ENCODE data around the gene OSGIN1. TPM values are rescaled to one million over a fixed set of nuclear protein-coding genes. Genes with fewer than 3 reads are reported as not detected.

OSGIN1 gene
- total RNA-seq, 1 donor from 2014 or later: 0.31 TPM

- DNase-seq (ENCODE audit: low spot score): no peak
- TF ChIP-seq CTCF (IDR thresholded peaks at IDR 0.05; ENCODE audit: unreplicated experiment): no peak
- H3K4me3 Mint-ChIP-seq (ENCODE audit: unreplicated experiment): no peak overlapping the region
- H3K27ac Mint-ChIP-seq (ENCODE audit: unreplicated experiment): no peak overlapping the region
- no peaks in the 10 kb centered on the region for H3K9me3 Mint-ChIP-seq (ENCODE audit: unreplicated experiment)
- H3K4me1 Mint-ChIP-seq (ENCODE audit: unreplicated experiment): no peaks in the 10 kb centered on the region
- H3K36me3 Mint-ChIP-seq (ENCODE audit: low read depth, unreplicated experiment): no peaks in the 10 kb centered on the region
- peaks cover 10% of the 10 kb centered on the region for H3K27me3 Mint-ChIP-seq (ENCODE audit: unreplicated experiment)
These were observed 1.5 kb upstream of the OSGIN1 start for GRCh38 chr16:83951544-83951943.

DNA sequence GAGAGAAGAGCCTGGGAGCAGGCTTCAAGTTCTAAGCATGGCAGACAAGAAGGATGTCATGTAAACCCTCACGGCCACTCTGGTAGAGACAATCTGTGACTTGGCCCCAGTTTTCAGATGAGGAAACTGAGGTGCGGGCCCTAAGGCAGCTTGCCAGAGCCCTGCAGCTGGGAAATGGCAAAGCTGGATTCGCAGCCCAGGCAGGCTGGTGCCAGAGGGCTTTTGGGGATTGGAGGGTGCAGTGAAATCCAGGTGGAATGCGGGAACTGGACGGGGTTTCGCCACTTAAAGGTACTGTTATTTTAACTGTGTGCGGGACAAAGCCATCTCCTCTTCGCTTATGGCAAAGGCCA is 477 bp upstream of the OSGIN1 start:
- DNase-seq (ENCODE audit: low spot score): no peak
- H3K4me1 Mint-ChIP-seq (ENCODE audit: unreplicated experiment): no peaks in the 10 kb centered on the region
- H3K27ac Mint-ChIP-seq (ENCODE audit: unreplicated experiment): no peak overlapping the region
- TF ChIP-seq CTCF (IDR thresholded peaks at IDR 0.05; ENCODE audit: unreplicated experiment): no peak
- H3K36me3 Mint-ChIP-seq (ENCODE audit: low read depth, unreplicated experiment): no peaks in the 10 kb centered on the region
- no peaks in the 10 kb centered on the region for H3K9me3 Mint-ChIP-seq (ENCODE audit: unreplicated experiment)
- peaks cover 13% of the 10 kb centered on the region for H3K27me3 Mint-ChIP-seq (ENCODE audit: unreplicated experiment)
- no peak overlapping the region for H3K4me3 Mint-ChIP-seq (ENCODE audit: unreplicated experiment)

DNA sequence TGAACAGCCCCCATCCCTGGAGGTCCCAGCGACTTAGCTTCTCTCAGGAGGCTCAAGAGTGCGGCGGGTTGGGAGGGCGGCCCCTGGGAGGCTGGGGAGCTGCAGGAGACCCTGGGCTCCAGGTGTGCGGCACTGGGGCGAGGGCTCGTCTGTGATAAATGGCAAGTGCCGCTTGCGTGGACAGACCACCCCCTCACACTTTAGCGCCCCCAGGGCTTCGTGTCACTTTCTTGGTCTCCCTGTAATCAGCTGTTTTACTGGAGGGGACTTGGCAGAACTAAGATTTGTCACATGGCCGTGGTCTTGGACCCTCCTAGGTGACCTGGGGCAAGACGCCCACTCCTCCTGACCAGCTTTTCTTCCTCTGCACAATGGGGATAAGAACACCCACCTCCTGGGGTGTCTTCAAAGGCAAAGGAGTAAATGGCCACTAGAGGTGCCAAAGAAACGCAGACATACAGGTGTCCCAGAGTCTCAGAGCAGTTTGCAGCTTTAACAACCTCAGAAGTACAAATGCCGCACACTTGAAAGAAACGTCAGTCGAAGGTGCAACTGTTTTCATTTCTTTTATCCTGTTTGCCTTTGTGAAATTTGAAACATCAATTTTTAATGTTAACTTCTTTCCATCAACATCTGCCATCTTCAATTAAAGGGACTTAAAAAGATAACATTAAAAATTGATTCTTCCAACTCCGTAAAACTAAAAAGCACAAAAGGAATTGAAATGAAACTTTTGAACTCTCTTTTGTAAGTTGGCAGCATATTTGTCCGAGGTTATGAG is 946 bp downstream of the OSGIN1 start:
- no peaks in the 10 kb centered on the region for H3K9me3 Mint-ChIP-seq (ENCODE audit: unreplicated experiment)
- H3K36me3 Mint-ChIP-seq (ENCODE audit: low read depth, unreplicated experiment): no peaks in the 10 kb centered on the region
- no peak for DNase-seq (ENCODE audit: low spot score)
- H3K27me3 Mint-ChIP-seq (ENCODE audit: unreplicated experiment): peaks cover 13% of the 10 kb centered on the region
- H3K27ac Mint-ChIP-seq (ENCODE audit: unreplicated experiment): peak overlapping the region; percentile 18
- no peaks in the 10 kb centered on the region for H3K4me1 Mint-ChIP-seq (ENCODE audit: unreplicated experiment)
- peak; percentile 23 for TF ChIP-seq CTCF (IDR thresholded peaks at IDR 0.05; ENCODE audit: unreplicated experiment)
- H3K4me3 Mint-ChIP-seq (ENCODE audit: unreplicated experiment): no peak overlapping the region

DNA sequence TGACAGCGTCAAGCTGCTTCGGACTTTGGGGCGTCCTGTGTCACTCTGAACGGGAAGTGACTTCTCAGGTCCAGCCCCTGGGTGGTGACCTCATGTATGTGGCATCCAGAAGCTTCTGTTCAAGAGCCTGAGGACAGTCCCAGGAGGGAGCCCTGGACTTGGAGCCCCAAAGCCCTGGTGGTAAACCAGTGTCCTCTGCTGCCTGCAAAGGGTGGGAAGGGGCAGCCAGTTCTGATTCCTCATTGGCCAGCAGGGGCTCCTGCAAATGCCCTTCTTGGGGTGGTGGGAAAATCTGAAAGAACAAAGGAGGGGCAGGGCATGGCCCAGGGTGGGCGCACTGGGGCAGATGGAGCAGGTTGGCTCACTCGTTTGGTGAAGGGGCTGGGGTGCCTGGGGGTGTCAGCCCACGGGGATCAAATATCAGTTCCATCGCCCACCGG is 1.6 kb downstream of the OSGIN1 start:
- TF ChIP-seq CTCF (IDR thresholded peaks at IDR 0.05; ENCODE audit: unreplicated experiment): peak; percentile 14

More for the DNA sequence above, 1.6 kb downstream of the OSGIN1 start:
- Mint-ChIP-seq H3K27ac (ENCODE audit: unreplicated experiment) (peak overlapping the region; percentile 18), H3K27me3 (ENCODE audit: unreplicated experiment) (peaks cover 10% of the 10 kb centered on the region), H3K4me3 (ENCODE audit: unreplicated experiment) (no peak overlapping the region), H3K9me3 (ENCODE audit: unreplicated experiment) (no peaks in the 10 kb centered on the region), H3K4me1 (ENCODE audit: unreplicated experiment) (no peaks in the 10 kb centered on the region), H3K36me3 (ENCODE audit: low read depth, unreplicated experiment) (no peaks in the 10 kb centered on the region)
- no peak for DNase-seq (ENCODE audit: low spot score)
